RKO (cell line): ENCODE measurements around the gene HTRA3.

Experiments
- DNase-seq: peaks from one replicate; pipeline ENCODE4 v3.0.0-alpha.2; 2016; ENCODE audit warnings: low spot score

Gene HTRA3

GRCh38 chr4:8280876-8281440, 11.4 kb downstream of the HTRA3 start:
- no peak for DNase-seq

GRCh38 chr4:8281519-8282133, 12.1 kb downstream of the HTRA3 start:
- no peak for DNase-seq

- DNase-seq = no peak
Observed at GRCh38 chr4:8282134-8282641, 12.6 kb downstream of the HTRA3 start.

- DNase-seq = no peak
Observed at GRCh38 chr4:8282742-8283141, 13.2 kb downstream of the HTRA3 start.

- no peak for DNase-seq
Observed at GRCh38 chr4:8283161-8283560, 13.6 kb downstream of the HTRA3 start.

- no peak for DNase-seq
Observed at GRCh38 chr4:8283631-8284121, 14.1 kb downstream of the HTRA3 start.

- no peak for DNase-seq
Observed at GRCh38 chr4:8284391-8284790, 14.8 kb downstream of the HTRA3 start.

- no peak for DNase-seq
Observed at GRCh38 chr4:8285143-8285975, 15.8 kb downstream of the HTRA3 start.

- DNase-seq = no peak
Observed at GRCh38 chr4:8285976-8286718, 16.6 kb downstream of the HTRA3 start.

GRCh38 chr4:8286719-8287342, 17.3 kb downstream of the HTRA3 start:
- DNase-seq = no peak

GRCh38 chr4:8287343-8288280, 18.1 kb downstream of the HTRA3 start:
- DNase-seq = no peak

- DNase-seq = no peak
Observed at GRCh38 chr4:8289151-8289750, 19.7 kb downstream of the HTRA3 start.

- no peak for DNase-seq
Observed at GRCh38 chr4:8289956-8290700, 20.6 kb downstream of the HTRA3 start.

GRCh38 chr4:8290701-8290970, 21.1 kb downstream of the HTRA3 start:
- DNase-seq = no peak

- no peak for DNase-seq
Observed at GRCh38 chr4:8291036-8291682, 21.6 kb downstream of the HTRA3 start.

- no peak for DNase-seq
Observed at GRCh38 chr4:8291701-8292477, 22.3 kb downstream of the HTRA3 start.

- no peak for DNase-seq
Observed at GRCh38 chr4:8292478-8293107, 23.0 kb downstream of the HTRA3 start.
